GM19035 (cell line): ENCODE data around the gene TBX19.
A peak's percentile ranks its signal among the peaks of the same experiment; 100 is the strongest.

Source experiments
- ATAC-seq: cut with Tn5 transposase; IDR thresholded peaks from one replicate; pipeline ENCODE4 v1.9.1; 2021; ENCODE audit not compliant: unreplicated experiment

TBX19 gene

DNA sequence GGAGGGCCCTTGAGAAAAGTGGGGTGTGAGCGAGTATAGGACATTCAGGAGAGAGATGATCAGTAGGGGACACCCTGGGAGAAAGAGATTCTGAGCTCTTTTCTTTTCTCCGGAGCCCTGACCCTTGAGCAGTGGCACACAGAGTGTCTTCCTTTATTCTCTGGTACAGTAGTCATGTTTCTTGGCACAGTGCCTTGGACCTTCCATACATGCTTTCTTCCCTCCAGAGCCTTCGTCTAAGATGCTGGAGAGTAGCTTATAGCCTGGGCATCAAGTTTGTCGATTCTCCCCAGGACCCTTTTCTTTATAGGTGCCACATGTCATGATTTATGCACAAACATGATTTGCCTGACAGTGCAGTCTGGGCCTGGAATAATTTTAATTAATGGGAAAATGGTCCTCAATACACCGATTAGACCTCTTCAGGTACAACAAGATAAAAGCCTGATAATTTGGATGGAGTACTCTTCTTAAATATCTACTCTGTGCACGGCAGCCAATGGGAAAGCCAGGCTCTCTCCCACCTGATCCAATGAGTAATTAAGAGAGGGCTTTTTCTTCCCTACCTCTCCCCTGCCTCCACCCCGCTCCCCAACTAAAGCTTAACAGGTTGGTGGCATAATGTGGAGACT lies at the start of gene TBX19:
Gene TBX19 (plus strand): TSS at position 582 of the 632 bp plus-strand sequence. CDS start 214 bp downstream, outside the sequence.
- no peak for ATAC-seq

DNA sequence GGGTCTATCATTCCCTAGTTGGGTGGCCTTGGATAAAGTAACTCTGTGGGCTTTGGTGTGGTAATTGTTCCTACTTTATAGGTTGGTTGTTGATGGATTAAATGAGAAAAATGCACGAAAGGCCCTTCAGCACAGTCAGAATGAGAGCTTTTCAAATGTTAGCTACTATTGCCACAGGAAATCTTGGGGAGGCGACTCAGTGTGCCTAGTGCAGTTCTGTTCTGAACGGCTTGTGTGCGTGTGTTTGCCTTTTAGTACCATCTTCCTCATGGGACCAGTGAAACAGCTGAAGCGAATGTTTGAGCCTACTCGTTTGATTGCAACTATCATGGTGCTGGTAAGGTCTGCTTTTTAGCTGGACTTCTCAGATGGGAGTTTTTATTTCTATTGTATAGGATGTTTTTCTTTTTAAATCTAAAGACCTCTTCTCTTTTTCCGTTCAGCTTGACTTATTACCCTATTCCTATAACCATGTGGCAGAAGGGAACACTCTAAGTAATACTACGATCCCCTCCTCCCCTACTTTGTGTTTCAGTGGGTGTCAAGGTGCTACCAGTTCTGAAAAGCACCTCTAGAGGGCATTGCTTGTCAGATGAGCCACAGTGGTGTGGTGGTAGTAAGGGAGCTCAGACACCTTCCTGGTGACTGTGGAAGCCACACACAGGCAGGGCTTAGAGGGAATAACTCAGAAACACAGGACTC lies 45.7 kb upstream of the TBX19 start:
- peak; percentile 72 for ATAC-seq

DNA sequence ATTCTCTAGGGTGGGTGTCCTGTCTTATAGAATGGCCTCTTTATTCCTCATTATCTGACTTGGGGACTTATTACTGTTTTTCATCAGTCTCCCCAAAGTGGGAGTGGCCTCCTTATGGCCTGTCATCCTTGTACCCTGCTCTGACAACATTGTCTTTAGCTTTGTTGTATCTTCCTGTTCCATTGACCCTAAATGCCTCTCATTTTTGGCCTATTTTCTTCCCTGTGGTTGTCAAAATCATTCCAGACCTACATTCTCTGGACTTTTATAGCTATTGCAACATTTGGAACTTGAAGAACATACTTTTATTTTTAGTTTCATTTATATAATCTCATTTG lies 45.2 kb upstream of the TBX19 start:
- peak; percentile 16 for ATAC-seq

DNA sequence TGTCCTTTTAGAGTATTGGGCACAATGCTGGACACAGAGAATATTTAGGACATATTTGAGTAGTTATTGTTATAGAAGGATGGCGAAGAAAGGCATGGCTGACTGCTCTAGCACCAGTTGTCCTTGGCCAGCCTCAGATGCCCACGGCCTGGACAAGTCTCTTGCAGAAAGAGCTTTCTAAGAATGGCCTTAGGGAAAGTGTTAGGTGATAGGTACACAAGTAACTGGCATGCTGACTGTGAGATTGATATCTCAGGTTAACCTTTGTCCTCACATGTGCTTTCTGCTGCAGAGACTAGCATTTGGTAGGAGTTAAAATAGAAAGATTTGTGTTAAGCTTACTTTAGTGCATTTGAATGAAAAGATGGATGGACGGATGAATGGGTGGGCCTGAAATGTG lies 44.7 kb upstream of the TBX19 start:
- no peak for ATAC-seq

DNA sequence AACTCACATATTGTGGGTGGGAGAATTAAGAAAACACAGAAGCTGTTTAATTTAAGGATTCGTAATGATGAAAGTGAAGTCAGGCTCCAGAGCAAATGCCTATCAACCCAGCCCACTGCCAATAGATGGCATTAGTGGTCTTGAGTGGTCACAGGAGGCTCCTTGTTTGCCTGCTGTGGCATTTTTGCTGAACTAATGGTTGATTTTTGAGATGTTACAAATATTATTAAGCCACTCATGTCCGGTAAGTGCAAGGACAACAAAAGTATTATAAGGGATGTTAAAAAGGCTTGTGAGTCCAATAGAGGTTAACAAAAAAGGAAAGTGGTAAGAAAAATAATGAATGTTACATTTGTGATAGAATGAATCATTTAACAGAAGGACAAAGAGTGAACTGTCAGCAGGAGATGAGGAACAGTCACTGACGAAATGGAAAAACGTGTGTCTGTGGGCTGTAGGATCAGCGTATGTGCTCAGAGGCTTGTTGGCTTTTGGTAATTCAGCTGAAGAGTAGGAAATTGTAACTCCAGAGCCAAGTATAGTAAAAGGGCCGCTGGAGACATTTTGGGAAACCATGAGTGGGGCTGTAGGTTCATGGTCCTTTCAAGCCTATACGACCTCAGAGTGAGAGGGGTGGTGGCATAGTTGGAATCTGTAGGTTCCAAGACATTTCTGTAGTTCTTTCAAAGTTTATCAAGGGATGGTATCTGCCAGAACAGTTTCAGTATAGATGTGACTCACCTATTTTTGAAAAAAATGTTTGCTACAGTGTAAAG lies 43.7 kb upstream of the TBX19 start:
- ATAC-seq = no peak

DNA sequence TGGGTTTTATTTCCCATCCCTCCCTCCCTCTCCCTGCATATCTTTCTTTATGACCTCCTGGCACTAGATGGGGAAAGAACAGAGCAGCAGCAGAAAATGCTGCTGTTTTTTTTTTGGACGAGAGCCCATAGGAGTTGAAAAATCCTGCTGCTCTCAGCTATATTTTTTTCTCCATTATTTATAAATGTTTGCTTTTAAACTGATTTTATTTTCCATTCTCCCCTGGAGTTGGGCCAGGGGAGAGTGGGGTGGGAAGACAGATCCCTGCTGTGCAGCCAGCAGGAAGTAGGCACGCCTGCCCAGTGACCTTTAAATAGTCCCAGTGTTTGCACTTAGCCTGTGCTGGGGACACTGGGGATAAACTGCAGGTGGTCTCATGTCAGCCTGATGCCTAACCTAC lies 37.5 kb upstream of the TBX19 start:
- ATAC-seq = no peak

DNA sequence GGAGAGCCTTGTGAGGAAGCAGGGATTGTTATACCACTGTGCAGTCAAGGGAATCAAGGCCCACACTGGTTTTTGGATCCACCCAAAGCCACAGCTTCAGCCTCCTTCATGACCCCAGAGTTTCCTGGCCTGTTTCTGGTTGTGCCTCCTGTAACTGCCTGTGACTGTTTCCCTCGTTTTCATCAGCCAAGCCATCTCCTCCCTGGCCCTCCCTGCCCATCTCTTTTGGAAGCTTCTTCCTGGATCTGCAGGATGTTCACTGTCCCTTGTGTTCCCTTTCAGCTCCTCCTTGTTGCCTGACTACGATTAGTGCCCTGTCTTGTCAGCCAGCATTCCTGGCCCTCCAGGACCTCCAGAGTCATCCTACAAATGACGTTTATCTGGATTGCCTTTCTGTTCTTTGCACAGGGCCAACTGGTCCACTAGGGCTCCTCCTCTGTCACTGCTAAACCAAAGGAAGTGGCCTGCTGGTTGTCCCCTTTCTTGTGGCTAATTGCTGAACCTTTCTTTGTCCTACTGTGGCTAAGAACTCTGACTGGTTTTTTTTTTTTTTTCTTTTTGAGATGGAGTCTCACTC lies 37.0 kb upstream of the TBX19 start:
- no peak for ATAC-seq

DNA sequence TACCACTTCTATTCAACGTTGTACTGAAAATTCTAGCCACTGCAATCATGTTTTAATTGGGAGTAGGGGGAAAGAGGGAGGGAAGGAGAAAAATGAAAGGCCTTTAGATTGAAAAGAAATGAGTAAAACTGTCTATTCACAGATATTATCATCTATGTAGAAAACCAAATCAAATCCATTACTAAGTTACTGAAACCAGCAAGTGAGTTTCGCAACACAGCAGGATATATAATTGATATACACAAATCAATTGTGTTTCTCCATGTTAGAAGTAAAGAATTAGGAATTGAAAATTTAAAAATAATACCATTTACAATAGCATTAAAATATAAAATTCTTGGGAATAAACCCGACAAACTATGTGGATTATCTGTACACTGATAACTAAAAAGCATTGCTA lies 35.6 kb upstream of the TBX19 start:
- ATAC-seq = no peak

DNA sequence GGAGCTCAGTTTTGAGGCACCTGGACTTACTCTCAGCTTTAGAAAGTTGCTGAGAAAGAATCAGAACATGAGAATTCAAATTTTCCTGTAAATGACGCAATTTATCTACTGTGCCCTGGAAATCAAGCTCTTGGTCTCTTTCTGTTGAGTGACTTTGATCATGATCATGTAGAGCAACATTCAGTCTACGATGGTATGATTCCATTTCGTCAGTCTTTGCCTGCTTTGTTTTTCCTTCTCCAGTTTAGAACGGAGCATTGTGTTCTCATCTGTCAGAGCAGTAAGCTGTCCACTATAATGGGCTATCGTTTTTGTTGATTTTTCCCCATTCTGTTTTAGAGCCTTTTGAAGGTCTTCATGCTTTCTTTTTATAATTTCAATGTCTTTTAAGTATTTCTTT lies 34.2 kb upstream of the TBX19 start:
- no peak for ATAC-seq

DNA sequence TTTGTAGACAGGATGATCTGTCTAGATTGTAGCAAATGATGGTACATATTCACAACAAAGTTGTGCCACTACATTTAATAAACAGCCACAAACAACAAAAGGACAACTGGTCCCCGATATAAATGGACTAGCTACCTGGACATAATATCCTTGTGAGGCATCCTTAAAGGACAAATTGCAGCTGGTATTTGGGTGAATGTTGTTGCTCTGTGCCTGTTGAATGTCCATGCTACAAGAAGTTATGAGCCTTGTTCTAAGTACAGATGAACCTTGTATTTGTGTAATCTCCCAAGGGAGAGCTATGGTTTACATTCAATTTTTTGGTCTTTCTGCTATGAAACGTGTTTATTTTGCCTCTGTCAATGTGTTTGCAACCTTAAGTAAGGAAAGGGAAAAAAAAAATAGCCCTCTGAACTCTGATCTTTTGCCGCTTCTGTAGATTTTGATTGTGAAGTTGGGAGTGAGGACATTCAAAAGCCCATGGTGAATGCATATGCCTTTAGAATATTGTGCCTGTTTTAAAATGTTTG lies 28.4 kb upstream of the TBX19 start:
- no peak for ATAC-seq

DNA sequence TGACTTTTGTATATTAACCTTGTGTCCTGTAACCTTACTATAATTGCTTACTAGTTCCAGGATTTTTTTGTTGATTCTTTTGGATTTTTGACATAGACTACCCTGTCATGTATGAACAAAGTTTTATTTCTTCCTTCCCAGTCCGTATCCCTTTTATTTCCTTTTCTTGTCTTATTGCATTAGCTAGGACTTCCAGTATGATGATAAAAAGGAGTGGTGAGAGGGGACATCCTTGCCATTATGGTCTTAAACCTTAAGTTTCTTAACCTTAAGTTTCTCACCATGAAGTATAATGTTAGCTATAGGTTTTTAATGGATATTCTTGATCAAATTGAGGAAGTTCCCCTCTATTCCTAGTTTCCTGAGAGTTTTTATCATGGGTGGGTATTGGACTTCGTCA lies 24.5 kb upstream of the TBX19 start:
- ATAC-seq = no peak

DNA sequence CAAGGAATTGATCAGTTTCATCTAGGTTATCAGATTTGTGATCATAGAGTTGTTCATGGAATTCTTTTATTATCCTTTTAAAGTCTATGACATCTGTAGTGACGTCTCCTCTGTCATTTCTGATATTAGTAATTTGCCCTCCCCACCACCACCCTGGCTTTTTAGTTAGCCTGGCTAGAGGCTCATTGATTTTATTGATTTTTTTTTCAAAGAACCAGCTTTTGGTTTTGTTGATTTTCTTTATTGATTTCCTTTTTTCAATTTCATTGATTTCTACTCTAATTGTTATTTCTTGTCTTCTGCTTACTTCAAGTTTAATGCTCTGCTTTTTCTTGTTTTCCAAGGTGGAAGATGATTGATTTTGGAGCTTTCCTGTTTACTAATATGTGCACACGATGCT lies 23.3 kb upstream of the TBX19 start:
- ATAC-seq = no peak

DNA sequence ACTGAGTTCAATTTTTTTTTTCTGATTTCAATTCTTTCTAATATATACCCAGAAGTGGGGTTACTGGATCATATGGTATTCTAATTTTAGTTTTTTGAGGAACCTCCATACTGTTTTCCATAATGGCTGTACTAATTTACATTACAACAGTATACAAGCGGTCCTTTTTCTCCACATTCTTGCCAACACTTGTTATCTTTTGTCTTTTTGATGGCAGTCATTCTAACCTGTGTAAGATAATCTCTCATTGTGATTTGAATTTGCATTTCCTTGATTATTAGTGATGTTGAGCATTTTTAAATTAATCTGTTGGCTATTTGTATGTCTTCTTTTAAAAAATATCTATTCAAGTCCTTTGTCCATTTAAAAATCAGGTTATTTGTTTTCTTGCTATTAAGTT lies 21.1 kb upstream of the TBX19 start:
- no peak for ATAC-seq

DNA sequence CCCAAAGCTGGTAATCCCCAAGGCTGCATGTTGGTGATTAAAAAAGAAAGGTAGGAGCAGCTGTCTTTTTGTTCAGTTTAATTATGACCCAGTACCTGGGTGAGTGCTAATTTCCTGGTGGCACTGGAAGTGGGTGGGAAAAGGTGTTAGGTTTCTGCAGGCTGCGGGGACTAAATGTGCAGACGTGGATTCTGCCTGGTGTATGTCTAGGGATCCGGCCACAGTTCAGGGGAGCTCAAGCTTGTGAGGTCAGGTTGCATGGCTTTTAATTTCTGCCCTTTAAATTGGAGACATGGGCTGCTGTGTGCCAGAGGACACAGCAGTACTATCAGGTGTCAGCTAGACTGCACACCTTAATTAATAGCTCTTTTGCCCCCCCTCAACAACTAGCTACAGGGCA lies 20.3 kb upstream of the TBX19 start:
- no peak for ATAC-seq

DNA sequence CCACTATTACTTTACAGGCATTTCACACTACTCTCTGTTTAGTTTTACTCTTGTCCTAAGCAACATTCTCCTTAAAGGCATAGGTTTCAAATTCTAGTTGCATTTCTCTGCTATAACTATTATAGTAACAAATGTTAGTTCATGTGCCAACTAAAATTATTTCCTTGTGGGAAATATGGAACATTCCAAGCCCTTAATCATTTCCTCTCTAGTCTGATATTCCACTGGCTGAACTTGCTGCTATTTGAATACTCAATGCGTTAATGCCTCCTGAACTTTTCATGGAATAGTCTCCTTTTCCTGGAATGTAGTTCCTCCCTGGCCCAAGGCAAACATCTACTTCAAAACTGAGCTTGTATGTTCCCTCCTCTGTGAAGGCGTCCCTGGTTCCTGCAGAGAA lies 19.3 kb upstream of the TBX19 start:
- no peak for ATAC-seq

DNA sequence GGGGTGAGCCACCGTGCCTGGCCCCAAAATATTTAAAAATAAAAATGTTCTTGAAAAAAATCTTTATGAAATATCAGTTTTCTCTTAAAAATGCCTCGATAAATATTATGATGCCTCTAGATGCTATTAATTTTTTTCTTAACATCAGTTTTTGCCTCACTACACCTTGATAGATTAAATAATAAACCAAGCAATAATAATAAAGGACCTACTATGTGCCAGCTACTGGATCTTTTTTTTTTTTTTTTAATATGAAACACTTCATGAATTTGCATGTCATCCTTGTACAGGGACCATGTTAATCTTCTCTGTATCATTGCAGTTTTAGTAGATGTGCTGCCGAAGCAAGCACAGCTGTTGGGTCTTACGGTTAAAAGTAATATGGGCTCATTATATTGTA lies 17.5 kb upstream of the TBX19 start:
- no peak for ATAC-seq

DNA sequence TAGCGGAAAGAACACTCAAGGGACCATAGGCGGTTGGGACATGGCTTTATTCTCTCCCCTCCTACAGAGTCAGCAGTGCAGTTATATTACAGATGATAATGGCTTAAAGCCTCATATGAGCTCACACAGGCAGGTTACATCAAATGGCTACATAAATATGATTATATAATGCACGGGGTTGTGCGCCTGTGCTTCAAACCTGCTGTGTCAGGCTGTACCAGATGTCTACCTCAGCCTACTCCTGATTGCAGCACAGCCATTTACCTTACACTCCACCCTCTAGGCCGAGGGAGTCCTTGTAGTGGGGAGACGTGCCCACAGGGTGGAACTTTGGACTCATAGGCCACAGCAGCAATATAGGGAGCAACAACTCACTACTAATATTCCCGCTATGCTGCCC lies 16.4 kb upstream of the TBX19 start:
- no peak for ATAC-seq

DNA sequence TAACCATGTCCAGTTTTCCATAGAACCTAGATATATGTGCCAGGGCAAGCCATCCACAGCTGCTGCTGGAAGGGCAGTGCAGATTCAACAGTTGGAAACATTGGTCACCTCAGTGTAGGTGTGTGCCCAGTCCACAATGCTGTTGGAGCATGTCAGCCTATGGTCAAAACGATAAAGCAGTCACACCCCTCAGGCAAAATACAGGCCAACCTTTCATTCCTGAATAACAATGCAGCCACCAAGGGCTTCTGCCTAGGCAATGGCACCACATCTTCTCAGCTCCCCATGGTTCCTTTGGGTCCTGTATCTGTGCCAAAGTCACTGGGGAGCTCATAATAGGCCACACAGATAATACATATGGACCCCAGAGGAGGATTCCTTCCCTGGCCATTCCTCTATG lies 15.1 kb upstream of the TBX19 start:
- no peak for ATAC-seq

DNA sequence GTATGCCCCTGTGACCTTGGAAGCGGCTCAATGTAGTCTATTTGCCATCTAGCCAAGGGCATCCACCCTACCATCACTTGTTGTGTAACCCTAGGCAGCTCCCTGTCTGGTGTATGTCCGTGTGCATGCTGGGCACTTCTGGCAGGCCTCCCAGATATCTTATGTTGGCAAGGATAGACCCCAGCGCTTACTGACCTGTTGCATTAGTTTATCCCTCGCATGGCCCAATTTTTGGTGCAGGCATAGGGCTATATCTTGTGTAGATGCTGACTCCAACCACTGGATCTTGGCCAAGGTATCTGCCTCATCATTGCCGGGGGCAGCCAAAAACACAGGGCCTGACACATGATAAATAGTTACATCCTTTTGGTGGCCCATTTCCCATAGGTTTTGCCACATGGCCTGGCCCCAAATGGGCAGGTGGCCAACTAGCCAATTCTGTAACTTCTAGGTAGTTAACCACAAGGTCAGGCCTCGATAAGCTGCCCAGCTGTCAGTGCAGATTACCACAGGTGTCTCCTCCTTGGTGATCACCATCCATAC lies 14.0 kb upstream of the TBX19 start:
- no peak for ATAC-seq

DNA sequence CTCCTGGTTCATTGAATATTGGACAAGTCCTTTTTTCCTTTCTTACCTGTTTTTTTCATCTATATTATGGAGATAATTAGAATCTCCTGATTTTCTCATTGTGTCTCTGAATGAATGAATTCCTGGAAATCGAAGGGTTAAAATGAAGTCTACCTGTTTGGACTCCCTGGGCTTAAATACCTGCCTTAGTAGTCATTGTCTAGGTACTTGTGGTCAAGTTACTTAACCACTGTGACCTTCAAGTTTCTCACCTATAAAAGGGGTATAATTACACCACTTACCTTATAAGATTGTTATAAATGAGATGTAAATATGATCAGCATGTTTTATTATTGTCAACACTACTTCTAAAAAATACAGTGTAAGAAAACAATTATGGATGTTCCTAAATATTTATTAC lies 9.0 kb upstream of the TBX19 start:
- no peak for ATAC-seq

DNA sequence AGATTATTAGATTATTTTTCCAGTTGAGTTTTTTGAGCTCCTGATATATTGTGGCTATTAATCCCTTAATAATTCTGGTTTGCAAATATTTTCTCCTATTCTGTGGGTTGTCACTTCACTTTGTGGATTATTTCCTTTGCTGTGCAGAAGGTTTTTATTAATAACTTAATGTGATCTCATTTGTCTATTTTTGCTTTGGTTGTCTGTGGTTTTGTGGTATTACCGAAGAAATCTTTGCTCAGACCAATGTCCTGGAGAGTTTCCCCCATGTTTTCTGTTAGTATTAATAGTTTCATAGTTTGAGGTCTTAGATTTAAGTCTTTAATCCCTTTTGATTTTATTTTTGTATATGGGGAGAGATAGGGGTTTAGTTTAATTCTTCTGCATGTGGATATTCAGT lies 7.1 kb upstream of the TBX19 start:
- no peak for ATAC-seq

DNA sequence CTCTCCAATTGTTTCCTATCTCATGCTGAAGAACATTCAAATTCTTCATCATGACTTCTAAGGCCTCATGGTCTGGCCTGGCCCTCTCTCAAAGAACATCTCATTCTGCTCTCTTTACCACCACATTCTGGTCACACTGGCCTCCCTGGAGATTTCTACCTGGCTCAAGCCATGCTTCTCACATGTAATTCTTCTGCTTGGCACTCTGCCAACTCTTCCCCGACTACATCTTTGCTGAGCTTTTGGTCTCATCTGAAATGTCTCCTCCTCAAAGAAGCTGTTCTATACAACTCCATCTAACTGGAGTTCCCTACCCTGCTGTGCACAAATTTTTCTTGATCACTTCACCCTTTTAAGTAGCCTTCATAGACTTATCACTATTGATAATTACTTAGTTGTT lies 1.4 kb upstream of the TBX19 start:
- no peak for ATAC-seq
